CD4-positive, alpha-beta T cell treated with Interleukin-15 for 4 hours (primary cell): ENCODE data around the gene IRF2BP1.
A peak's percentile ranks its signal among the peaks of the same experiment; 100 is the strongest.

ENCODE experiments used
- DNase-seq: peaks from one replicate; pipeline ENCODE4 v3.0.0-alpha.2; 2020; ENCODE audit warnings: low spot score

IRF2BP1 gene

GRCh38 chr19:45862564-45863334, 23.2 kb downstream of the IRF2BP1 start, which contains the start of gene SYMPK:
SYMPK (minus strand) TSS chr19:45863147; CDS start chr19:45854495, 8,652 bp downstream.
- DNase-seq = peak; percentile 99

- DNase-seq = no peak
Measured at GRCh38 chr19:45862271-45862563, 23.7 kb downstream of the IRF2BP1 start.

DNA sequence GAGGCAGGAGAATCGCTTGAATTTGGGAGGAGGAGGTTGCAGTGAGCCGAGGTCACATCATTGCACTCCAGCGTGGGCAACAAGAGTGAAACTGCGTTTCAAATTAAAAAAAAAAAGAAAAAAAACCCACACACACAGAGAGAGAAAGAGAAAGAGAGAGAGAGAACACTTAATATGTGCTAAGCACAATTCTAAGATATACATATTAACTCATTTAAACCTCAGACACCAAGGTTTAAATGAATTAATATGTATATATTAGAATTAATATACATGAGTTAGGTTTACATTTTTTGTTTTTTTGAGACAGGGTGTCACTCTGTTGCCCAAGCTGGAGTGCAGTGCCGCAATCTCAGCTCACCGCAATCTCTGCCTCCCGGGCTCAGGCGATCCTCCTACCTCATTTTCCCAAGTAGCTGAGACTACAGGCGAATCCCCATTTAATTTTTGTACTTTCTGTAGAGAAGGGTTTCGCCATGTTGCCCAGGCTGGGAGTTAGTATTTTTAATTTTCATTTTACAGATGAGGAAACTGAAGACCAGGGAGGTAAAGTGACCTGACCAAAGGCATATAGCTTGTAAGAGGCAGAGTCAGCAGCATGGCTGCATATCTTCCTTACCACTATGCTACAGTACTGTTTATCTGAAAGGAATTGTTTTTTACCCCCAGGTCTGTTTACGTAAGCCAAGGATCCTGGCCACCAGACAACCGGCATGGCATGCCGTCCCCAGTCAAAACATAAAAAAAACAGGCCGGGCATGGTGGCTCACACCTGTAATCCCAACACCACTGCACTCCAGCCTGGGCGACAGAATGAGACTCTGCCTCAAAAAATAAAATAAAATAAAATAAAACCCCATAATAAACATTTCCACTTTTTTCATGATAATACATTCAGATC, 25.3 kb downstream of the IRF2BP1 start:
- no peak for DNase-seq

GRCh38 chr19:45854167-45854778, 31.7 kb downstream of the IRF2BP1 start:
- no peak for DNase-seq

GRCh38 chr19:45852983-45853382, 33.0 kb downstream of the IRF2BP1 start:
- DNase-seq = no peak

DNA sequence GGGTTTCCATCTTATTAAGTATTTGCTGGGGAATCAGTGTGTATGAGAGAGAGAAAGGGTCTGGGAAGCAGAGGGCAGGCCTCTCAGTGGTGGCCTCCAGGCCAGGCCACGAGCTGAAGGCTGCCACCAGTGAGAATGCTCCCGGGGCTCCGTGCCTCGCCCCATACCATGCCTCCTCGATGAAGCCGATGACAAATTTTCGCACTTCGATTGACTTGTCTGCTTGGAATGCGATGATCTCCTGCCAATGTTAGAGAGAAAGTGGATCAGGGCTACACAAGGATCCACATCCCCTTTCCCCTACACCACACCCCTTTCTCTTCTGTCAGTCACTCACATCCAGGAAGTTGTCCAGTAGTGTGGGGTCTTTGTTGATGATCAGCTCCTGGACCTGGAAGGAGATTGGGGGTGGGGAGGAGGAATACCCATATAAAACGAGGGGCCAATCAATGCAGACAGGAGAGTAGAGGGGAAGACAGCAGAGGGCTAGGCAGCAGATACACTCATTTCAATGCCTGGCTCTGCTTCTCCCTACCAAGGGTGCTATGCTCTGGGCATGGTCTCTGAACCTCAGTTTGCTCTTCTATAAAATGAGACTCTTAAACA, 33.7 kb downstream of the IRF2BP1 start:
- DNase-seq = no peak

- DNase-seq = no peak
Measured at GRCh38 chr19:45848922-45849321, 37.0 kb downstream of the IRF2BP1 start.

- no peak for DNase-seq
Measured at GRCh38 chr19:45847663-45848062, 38.3 kb downstream of the IRF2BP1 start.

GRCh38 chr19:45842198-45842597, 43.7 kb downstream of the IRF2BP1 start:
- no peak for DNase-seq

DNA sequence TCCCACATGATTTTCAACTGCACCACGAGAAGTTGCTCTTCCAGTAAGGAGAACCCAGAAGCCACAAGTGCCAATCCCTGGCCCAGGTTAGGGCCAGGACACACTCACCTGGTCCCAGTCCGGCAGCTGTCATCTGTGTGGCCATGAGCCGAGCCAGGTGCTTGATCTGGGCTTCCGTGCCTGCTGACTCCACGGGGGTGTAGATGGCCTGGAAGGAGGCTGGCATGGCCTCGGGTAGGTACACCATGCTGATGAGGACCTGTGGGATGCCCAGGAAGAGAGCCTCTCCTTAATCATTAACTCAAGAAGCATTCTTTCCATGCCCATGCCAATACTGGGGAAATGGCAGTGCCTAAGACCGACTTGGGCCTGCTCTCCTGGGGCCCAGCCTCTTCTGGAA, 51.0 kb downstream of the IRF2BP1 start:
- no peak for DNase-seq
